MG63 (cell line): Measurements from ENCODE around the gene NFASC. TPM values are rescaled to one million over a fixed set of nuclear protein-coding genes. Genes with fewer than 3 reads are reported as not detected.

Experiments
- DNase-seq: peaks from one replicate; pipeline ENCODE4 v3.0.0-alpha.2; 2020
- H3K27me3 ChIP-seq: fragments of 250-450 bp; sonication (Bioruptor Pico); 2 replicates; pipeline ENCODE4 v1.5.1; 2020; ENCODE audit warnings: mild to moderate bottlenecking, moderate library complexity
- H3K36me3 ChIP-seq: fragments of 250-450 bp; sonication (Bioruptor Pico); 2 replicates; pipeline ENCODE4 v1.5.1; 2020; ENCODE audit warnings: mild to moderate bottlenecking, moderate library complexity
- H3K4me3 ChIP-seq: fragments of 250-450 bp; sonication (Bioruptor Pico); 2 replicates; pipeline ENCODE4 v1.5.1; 2020; ENCODE audit warnings: mild to moderate bottlenecking, moderate library complexity
- H3K9me3 ChIP-seq: fragments of 250-450 bp; sonication (Bioruptor Pico); 2 replicates; pipeline ENCODE4 v1.5.1; 2020; ENCODE audit warnings: mild to moderate bottlenecking, moderate library complexity
- total RNA-seq: library from RNA; depleted of rRNA; stranded (reverse); fragments of >200 nt; shearing (Covaris generic); gene quantifications from 2 replicates; pipeline ENCODE4 v1.2.3, GENCODE V29; 2014; ENCODE audit warnings: low replicate concordance

The NFASC gene
- total RNA-seq, 1 experiment from 2014 or later = 21.7 TPM

DNA sequence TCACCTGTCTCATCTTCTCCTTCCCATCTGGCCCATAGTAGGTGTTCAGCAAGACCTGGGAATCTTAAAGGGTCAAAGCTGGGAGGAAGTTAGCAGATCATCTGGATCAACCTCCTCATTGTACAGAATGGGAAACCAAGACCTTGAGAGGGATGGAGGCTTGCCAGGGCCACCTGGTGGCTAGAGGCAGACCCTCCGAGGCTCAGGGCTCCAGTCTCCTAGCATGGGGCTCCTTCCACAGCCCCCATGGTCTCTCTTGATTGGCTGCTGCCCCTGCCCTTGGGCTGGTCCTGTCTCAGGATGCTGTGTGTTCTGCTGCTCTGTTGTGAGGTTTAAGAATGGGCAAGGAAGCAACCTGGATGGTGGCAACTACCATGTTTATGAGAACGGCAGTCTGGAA lies 103.7 kb downstream of the NFASC start:
- no peak overlapping the region for H3K4me3 ChIP-seq
- no peaks in the 10 kb centered on the region for H3K9me3 ChIP-seq
- H3K36me3 ChIP-seq = peaks cover 9% of the 10 kb centered on the region
- H3K27me3 ChIP-seq = no peaks in the 10 kb centered on the region
- no peak for DNase-seq

DNA sequence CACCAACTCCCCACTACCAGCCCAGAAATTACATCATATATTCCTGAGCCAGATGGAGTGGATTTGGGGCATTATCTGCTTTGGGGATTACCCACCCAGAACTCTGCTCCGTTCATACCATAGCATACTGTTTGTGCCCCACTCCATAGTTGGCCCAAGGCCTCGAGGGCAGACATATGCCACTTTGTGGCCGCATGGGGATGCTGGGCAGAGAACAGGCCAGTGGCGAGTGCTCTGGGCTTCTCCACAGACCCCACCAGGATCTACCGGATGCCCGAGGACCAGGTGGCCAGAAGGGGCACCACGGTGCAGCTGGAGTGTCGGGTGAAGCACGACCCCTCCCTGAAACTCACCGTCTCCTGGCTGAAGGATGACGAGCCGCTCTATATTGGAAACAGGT lies 104.4 kb downstream of the NFASC start:
- DNase-seq = no peak
- no peak overlapping the region for H3K4me3 ChIP-seq
- H3K27me3 ChIP-seq = no peaks in the 10 kb centered on the region
- H3K9me3 ChIP-seq = no peaks in the 10 kb centered on the region
- H3K36me3 ChIP-seq = peaks cover 11% of the 10 kb centered on the region

DNA sequence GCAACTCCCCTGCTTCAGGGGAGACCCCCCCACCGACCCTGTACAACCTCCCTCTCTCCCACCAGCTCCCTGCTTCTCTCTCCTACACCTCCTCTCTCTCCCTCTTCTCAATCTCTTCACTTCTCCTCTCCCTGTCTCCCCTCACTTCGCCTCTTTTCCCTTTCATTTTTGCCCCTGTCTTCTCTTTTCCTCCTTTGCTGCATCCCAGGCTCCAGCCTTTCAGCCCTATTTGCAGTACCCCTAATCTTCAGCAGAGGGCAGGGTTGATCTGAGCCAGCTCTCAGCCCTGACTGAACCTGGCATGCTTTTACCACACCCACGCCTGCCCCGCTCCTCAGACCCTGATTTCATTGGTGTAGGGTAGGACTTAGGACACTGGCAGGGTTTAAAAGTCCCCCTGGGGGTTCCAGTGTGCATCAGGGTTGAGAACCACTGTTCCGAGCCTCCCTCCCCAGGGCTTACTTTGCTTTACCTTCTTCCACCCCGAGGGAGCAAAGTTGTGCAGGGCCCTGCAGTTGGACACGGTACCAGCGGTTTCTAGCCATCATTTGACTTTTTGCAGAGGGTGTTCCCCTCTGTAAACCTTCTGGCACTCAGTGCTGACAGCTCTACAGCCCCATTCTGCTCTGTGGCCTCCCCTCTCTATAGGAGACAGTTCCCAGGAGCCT lies 105.0 kb downstream of the NFASC start:
- Histone ChIP-seq H3K36me3 (peaks cover 11% of the 10 kb centered on the region), H3K4me3 (no peak overlapping the region), H3K9me3 (no peaks in the 10 kb centered on the region), H3K27me3 (no peaks in the 10 kb centered on the region)
- peak; percentile 28 for DNase-seq

DNA sequence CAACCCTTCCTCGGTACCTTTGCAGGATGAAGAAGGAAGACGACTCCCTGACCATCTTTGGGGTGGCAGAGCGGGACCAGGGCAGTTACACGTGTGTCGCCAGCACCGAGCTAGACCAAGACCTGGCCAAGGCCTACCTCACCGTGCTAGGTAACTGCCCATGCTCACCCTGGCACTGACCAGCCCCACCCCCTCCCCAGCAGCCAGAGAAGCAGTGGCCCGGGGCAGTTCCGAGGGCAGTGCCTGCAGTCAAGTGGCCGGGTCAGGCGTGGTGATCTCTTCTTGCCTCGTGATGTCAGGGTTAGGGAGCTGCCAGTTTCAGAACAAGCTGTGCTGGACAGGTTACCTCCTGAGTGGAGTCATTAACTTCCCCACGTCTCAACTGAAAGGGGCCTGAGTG lies 106.0 kb downstream of the NFASC start:
- no peak overlapping the region for H3K4me3 ChIP-seq
- no peaks in the 10 kb centered on the region for H3K9me3 ChIP-seq
- no peaks in the 10 kb centered on the region for H3K27me3 ChIP-seq
- H3K36me3 ChIP-seq = peaks cover 11% of the 10 kb centered on the region
- DNase-seq = no peak

DNA sequence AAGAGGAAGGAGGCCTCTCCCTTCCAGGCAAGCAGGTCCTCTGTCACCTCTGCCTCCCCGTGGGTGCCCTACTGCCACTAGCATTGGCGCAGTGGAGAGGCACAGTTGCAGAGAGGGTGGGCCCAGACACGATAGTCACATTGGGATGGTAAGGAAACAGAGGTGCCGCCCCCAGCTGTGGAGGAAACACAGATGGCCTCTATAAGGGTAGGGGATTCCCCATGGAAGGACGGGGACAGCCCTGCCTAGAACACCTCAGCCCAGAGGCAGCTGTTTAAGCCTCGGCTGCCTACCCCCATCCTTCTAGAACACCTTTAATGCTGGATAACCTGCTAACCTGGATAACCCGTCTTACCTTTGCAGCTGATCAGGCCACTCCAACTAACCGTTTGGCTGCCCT lies 106.7 kb downstream of the NFASC start:
- H3K27me3 ChIP-seq = no peaks in the 10 kb centered on the region
- no peak overlapping the region for H3K4me3 ChIP-seq
- peaks cover 11% of the 10 kb centered on the region for H3K36me3 ChIP-seq
- no peak for DNase-seq
- no peaks in the 10 kb centered on the region for H3K9me3 ChIP-seq

DNA sequence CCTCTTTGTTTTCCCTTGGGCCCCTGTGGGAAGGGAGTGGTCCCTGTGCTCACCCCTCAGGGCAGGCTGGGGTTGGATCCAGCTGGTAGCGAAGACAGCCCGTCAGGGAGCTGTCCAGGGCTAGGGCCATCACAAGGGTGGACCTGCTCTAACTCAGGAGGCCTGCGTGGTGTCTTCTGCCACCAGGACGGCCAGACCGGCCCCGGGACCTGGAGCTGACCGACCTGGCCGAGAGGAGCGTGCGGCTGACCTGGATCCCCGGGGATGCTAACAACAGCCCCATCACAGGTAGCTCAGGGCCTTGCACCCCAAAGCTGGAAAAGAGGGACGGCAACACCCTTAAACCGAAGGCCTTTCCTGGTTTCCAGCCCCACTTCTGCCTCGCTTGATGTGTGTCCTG lies 108.1 kb downstream of the NFASC start:
- Histone ChIP-seq H3K36me3 (peaks cover 11% of the 10 kb centered on the region), H3K27me3 (no peaks in the 10 kb centered on the region), H3K4me3 (no peak overlapping the region), H3K9me3 (no peaks in the 10 kb centered on the region)
- no peak for DNase-seq

DNA sequence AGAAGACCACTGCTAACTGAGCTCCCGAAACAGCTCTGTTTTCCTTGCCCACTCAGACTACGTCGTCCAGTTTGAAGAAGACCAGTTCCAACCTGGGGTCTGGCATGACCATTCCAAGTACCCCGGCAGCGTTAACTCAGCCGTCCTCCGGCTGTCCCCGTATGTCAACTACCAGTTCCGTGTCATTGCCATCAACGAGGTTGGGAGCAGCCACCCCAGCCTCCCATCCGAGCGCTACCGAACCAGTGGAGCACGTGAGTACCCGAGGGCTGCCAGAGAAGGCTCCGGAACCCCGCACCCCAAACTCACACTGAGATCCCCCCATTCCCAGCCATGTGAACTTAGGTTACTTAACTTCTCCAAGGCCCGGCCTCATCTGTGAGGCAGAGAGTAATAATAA lies 108.6 kb downstream of the NFASC start:
- DNase-seq = no peak
- Histone ChIP-seq H3K9me3 (no peaks in the 10 kb centered on the region), H3K36me3 (peaks cover 11% of the 10 kb centered on the region), H3K4me3 (no peak overlapping the region), H3K27me3 (no peaks in the 10 kb centered on the region)

DNA sequence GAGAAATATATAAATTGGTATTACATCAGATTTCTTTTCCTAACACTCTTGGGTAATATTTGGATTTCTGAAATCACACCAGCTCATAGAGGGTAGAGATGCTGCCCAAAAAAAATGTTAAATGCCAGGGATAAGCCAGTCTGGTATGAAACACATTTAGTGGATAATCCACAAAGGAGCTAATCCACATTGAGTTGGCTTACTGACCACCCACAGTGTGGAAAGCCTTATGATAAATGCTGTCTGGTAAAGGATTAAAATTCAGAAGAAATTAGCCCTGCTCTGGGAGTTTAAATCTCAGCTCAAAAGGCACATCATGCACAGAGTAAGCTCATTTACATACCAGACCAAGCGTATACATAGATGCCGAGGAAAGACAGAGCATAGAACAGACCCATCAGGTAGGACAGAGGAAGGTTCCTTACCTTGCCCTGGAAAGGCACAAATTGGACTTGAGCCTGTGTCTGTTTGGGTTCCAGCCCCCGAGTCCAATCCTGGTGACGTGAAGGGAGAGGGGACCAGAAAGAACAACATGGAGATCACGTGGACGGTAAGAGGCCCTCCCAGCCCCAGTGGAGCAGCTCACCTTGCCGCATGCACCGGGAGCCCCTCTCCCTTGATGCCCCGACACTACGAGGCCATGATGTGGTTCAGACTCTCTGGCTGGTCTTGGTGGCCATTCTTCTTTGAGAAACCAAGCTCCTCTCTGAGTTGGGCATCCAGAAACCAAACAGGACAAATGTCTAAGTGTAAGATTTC lies 109.4 kb downstream of the NFASC start:
- DNase-seq = no peak
- no peaks in the 10 kb centered on the region for H3K9me3 ChIP-seq
- peaks cover 8% of the 10 kb centered on the region for H3K36me3 ChIP-seq
- no peaks in the 10 kb centered on the region for H3K27me3 ChIP-seq
- no peak overlapping the region for H3K4me3 ChIP-seq

DNA sequence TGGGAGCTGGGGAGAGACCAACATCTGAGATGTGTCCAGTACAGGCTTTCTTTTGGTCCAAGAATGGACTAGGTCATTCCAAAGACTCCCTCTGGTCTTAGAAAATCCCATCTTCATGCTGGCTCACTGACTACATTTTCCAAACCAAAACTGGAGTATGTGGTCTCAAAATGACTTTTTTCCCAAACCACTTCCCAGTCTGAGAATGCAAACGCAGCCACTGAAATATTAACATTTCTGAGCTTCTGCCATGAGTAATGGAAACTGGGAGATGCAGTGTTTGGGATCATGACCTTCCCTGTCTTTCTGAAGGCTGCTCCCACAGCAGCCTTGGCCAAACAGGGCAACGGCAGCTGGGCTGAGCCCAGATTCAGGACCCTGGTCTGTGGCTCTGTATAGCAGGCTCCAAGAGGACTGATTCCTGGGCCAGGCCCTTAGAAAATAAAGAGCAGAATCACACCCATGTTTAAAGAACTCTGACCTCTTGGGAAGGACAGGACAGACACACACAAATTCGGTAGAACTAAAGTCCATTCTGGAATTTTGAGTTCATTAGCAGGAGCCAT lies 110.3 kb downstream of the NFASC start:
- no peak for DNase-seq
- H3K9me3 ChIP-seq = no peaks in the 10 kb centered on the region
- H3K27me3 ChIP-seq = no peaks in the 10 kb centered on the region
- H3K36me3 ChIP-seq = peaks cover 6% of the 10 kb centered on the region
- H3K4me3 ChIP-seq = no peak overlapping the region

DNA sequence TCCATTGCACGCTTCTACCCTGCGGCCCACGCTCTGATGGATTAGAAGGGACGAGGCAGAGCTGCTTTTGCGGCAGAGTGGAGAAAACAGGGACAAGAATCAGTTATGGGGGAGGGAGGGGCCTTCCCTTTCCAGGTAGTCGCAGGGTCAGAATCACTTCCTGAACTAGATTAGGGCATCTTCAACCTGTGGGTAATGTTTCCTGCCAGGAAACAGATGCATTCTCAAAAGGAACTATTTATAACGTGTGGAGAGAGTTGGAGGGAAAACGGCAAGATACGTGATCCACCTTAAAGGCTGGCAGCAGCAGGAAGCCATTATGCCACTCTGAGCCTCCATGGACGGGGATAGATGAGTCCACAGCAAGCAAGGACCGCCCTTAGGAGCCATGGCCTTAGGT lies 112.5 kb downstream of the NFASC start:
- Histone ChIP-seq H3K4me3 (no peak overlapping the region), H3K36me3 (peaks cover 4% of the 10 kb centered on the region), H3K27me3 (no peaks in the 10 kb centered on the region), H3K9me3 (no peaks in the 10 kb centered on the region)
- DNase-seq = no peak

DNA sequence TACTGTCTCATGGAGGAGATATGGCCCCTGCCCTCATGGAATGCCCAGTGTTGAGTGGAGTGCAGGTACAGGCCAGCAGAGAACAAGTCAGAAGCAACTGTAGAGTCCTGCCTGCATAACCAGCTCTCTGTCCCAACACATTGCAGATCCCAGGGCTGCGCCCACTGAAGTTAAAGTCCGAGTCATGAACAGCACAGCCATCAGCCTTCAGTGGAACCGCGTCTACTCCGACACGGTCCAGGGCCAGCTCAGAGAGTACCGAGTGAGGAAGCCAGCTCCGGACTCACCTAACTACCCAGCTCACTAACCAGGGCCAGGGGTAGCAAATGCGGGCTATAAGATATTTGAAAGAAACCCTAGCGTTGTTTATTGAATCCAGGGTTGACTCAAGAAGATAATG lies 113.2 kb downstream of the NFASC start:
- Histone ChIP-seq H3K36me3 (peaks cover 2% of the 10 kb centered on the region), H3K4me3 (no peak overlapping the region), H3K9me3 (no peaks in the 10 kb centered on the region), H3K27me3 (no peaks in the 10 kb centered on the region)
- DNase-seq = no peak

DNA sequence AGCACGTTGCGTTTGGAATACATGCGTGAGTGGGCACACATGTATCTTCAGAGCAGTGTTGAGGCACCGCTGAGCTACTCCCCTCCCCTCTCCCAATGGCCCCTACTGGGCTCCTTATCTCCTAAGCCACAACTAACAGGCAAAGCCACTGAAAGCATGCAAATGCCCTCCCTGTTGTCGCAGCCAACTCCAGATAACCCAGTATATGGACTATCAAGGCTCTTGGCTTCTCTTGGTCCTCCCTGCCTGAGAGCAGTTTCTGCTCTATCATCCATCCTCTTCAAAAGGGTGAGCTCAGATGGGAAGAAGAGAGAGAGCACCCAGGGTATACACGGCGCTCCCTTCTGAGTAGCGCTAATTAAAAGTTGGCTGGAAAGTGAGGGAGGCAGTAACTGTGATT lies 113.8 kb downstream of the NFASC start:
- Histone ChIP-seq H3K4me3 (no peak overlapping the region), H3K36me3 (peaks cover 2% of the 10 kb centered on the region; the same call in 1 of the 2 replicates), H3K9me3 (no peaks in the 10 kb centered on the region), H3K27me3 (no peaks in the 10 kb centered on the region)
- DNase-seq = no peak

DNA sequence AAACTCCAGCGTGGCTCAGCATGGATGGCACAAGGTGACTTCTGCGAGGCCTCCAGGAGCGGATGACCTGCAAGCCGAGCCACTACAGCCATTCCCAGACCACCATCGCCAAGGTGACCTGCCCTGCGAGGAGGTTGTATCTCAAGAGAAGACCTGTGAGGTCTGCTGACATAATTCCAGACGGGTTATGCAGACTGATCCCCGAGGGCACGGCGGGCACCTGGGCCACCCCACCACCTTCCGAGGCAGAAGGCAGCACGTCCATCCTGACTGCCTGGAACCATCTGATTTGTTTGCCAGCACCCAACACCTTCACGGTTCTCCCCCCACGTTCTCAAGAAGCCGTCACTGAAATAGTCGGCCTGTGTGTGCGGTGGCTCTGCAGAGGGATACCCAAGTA lies 115.5 kb downstream of the NFASC start:
- DNase-seq = no peak
- Histone ChIP-seq H3K36me3 (no peaks in the 10 kb centered on the region; the same call in 1 of the 2 replicates), H3K9me3 (no peaks in the 10 kb centered on the region), H3K27me3 (no peaks in the 10 kb centered on the region), H3K4me3 (no peak overlapping the region)

DNA sequence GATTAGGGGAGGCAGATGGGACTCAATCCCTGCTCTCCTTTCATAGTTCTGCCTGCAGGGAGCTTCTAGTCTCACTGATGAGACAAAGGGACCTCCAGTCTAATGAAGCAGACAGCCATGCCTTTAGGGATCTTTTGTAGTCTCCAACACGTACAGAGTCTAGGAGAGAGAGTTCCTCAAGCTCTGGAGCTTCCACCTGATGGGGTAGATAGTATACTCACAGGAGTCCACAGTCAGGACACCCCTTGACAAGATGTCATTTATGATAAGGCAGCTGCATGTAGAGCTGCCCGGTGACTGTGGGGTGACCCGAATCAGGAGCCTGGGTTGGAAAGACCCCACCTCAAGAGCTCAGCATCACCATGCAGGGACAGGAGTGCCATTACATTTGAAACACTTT lies 117.0 kb downstream of the NFASC start:
- H3K27me3 ChIP-seq = no peaks in the 10 kb centered on the region

DNA sequence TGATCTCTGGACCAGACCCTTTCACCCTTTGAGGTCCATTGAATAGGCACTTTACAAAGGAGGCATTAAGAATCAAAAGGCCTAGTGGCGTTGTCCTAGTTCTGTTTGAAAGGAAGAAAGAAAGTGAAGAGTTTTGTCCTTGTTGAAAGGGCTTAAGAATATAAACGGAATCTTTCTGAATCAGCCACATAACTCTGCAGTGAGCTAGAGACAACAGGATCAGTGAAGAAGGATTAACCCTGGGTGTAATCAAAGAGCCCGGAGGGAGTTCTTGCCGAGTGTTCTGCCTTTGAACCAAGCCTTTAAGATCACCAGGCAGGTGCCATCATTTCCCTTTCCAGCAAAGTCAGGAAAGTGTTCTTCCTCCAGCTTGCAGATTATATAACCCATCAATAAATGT lies 117.5 kb downstream of the NFASC start:
- no peaks in the 10 kb centered on the region; the same call in 1 of the 2 replicates for H3K36me3 ChIP-seq
- H3K4me3 ChIP-seq = no peak overlapping the region
- DNase-seq = no peak
- H3K27me3 ChIP-seq = no peaks in the 10 kb centered on the region
- no peaks in the 10 kb centered on the region for H3K9me3 ChIP-seq

More for the DNA sequence above, 117.0 kb downstream of the NFASC start:
- no peak for DNase-seq
- H3K9me3 ChIP-seq = no peaks in the 10 kb centered on the region
- no peaks in the 10 kb centered on the region; the same call in 1 of the 2 replicates for H3K36me3 ChIP-seq
- no peak overlapping the region for H3K4me3 ChIP-seq

DNA sequence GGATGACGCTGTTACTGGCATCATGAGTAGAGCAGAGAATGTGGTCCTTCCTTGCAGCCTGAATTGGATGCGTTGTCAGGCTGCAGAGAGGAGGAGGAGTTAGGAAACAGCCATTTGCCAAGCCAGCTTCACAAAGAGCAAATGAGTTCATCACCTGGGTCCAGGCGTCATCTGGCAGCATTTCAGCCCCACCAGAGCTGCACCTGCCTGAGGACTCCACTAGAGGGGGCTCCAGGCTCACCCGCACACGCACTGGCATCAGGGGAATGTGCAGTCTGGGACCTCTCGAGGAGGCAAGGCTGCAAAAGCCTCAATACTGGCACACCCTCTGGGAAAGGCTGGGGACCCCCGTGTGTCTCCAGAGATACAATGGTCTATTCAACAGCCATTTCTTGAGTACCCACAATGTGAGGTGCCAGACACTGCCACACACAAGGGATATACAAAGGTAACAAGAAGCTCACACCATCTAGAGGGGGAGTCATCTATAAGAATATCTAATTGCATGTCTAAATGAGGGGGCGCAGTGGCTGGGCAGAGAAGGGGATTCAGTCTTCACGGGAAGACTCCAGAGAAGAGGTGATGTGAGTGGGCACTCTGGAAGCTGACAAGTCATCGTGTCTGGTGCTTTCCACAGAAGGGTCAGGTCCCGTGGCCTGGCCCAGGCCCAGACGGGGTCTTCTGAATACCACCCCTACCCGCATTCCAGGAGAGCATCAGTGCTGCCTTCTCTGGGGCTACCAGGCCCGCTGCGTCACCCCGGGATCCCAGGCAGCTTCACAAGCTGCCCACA lies 118.8 kb downstream of the NFASC start:
- no peaks in the 10 kb centered on the region for H3K9me3 ChIP-seq
- H3K27me3 ChIP-seq = no peaks in the 10 kb centered on the region
- no peak overlapping the region for H3K4me3 ChIP-seq
- H3K36me3 ChIP-seq = no peaks in the 10 kb centered on the region; the same call in 1 of the 2 replicates
- peak; percentile 64 for DNase-seq

DNA sequence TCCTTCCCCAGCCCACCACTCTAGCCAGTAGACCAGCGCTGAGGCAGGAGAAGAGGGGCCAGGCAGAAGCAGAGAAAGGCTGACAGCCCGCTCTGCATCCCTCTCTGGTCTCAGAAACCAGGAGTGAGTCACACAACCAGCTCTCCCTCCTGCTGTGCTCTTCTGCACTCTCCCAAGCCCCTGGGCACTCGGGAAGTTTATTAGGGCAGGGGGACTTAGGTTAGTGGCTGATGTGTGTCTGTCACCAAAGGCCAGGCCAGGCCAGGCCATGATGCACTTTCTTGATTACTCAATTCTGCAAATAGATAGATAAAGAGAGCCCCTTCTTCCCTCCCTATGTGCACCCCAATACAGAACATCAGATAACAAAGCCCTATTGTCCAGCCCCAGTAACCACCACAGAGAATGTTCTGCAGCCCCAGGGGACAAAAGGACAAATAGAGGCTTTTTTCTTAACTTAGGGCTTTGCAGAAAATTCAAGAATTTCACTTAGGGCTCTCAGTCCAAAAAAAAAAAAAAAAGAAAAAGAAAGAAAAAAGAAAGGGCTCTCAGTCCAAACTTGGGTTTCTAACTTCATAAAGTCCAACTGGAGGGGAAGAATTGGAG lies 119.5 kb downstream of the NFASC start:
- no peaks in the 10 kb centered on the region for H3K27me3 ChIP-seq
- H3K36me3 ChIP-seq = no peaks in the 10 kb centered on the region; the same call in 1 of the 2 replicates
- H3K9me3 ChIP-seq = no peaks in the 10 kb centered on the region
- no peak overlapping the region for H3K4me3 ChIP-seq
- DNase-seq = no peak
